ENCODE measurements around the gene SYNGR3.
A peak's percentile ranks its signal among the peaks of the same experiment; 100 is the strongest.

Gene SYNGR3

GRCh38 chr16:1980770-1981087, 9.0 kb upstream of the SYNGR3 start:
- peaks cover 43% of the 10 kb centered on the region for H3K27me3 ChIP-seq (ENCODE audit: control insufficient read depth, insufficient read depth, low read length)
- H3K4me3 ChIP-seq (ENCODE audit: low read depth, low read length) = peak overlapping the region; percentile 69
- peaks cover 34% of the 10 kb centered on the region for H3K4me1 ChIP-seq (ENCODE audit: control insufficient read depth, insufficient read depth, low read length)
- H3K9me3 ChIP-seq (ENCODE audit: control insufficient read depth, insufficient read depth, low read depth, low read length) = no peaks in the 10 kb centered on the region
- H3K36me3 ChIP-seq (ENCODE audit: control insufficient read depth, insufficient read depth, low read length) = peaks cover 28% of the 10 kb centered on the region
- no peak overlapping the region for H3K9ac ChIP-seq (ENCODE audit: low read length)
- H3K27ac ChIP-seq (ENCODE audit: low read depth, low read length) = no peak overlapping the region

- H3K9me3 ChIP-seq (ENCODE audit: control insufficient read depth, insufficient read depth, low read depth, low read length) = no peaks in the 10 kb centered on the region
- peaks cover 43% of the 10 kb centered on the region for H3K27me3 ChIP-seq (ENCODE audit: control insufficient read depth, insufficient read depth, low read length)
- peaks cover 34% of the 10 kb centered on the region for H3K4me1 ChIP-seq (ENCODE audit: control insufficient read depth, insufficient read depth, low read length)
- H3K4me3 ChIP-seq (ENCODE audit: low read depth, low read length) = peak within 1 kb of the TSS; percentile 69
- H3K36me3 ChIP-seq (ENCODE audit: control insufficient read depth, insufficient read depth, low read length) = peaks cover 28% of the 10 kb centered on the region
- no peak within 1 kb of the TSS for H3K27ac ChIP-seq (ENCODE audit: low read depth, low read length)
- peak within 1 kb of the TSS; percentile 12 for H3K9ac ChIP-seq (ENCODE audit: low read length)
Measured at GRCh38 chr16:1981398-1981836, 8.4 kb upstream of the SYNGR3 start, which contains the start of gene NOXO1. TSS of gene NOXO1 (minus strand) at chr16:1981469. CDS start at chr16:1981179, 290 bp downstream.

- H3K27ac ChIP-seq (ENCODE audit: low read depth, low read length) = no peak overlapping the region
- peaks cover 34% of the 10 kb centered on the region for H3K4me1 ChIP-seq (ENCODE audit: control insufficient read depth, insufficient read depth, low read length)
Measured at GRCh38 chr16:1982013-1982433, 7.7 kb upstream of the SYNGR3 start.

GRCh38 chr16:1982991-1983543, 6.7 kb upstream of the SYNGR3 start:
- Histone ChIP-seq H3K9me3 (ENCODE audit: control insufficient read depth, insufficient read depth, low read depth, low read length) (no peaks in the 10 kb centered on the region), H3K4me3 (ENCODE audit: low read depth, low read length) (peak overlapping the region; percentile 63), H3K27me3 (ENCODE audit: control insufficient read depth, insufficient read depth, low read length) (peaks cover 45% of the 10 kb centered on the region), H3K4me1 (ENCODE audit: control insufficient read depth, insufficient read depth, low read length) (peaks cover 34% of the 10 kb centered on the region), H3K9ac (ENCODE audit: low read length) (no peak overlapping the region), H3K27ac (ENCODE audit: low read depth, low read length) (no peak overlapping the region), H3K36me3 (ENCODE audit: control insufficient read depth, insufficient read depth, low read length) (peaks cover 17% of the 10 kb centered on the region)

More at GRCh38 chr16:1982013-1982433, 7.7 kb upstream of the SYNGR3 start:
- Histone ChIP-seq H3K9ac (ENCODE audit: low read length) (no peak overlapping the region), H3K36me3 (ENCODE audit: control insufficient read depth, insufficient read depth, low read length) (peaks cover 26% of the 10 kb centered on the region), H3K27me3 (ENCODE audit: control insufficient read depth, insufficient read depth, low read length) (peaks cover 43% of the 10 kb centered on the region), H3K9me3 (ENCODE audit: control insufficient read depth, insufficient read depth, low read depth, low read length) (no peaks in the 10 kb centered on the region), H3K4me3 (ENCODE audit: low read depth, low read length) (no peak overlapping the region)

- Histone ChIP-seq H3K27me3 (ENCODE audit: control insufficient read depth, insufficient read depth, low read length) (peaks cover 51% of the 10 kb centered on the region), H3K4me3 (ENCODE audit: low read depth, low read length) (peak within 1 kb of the TSS; percentile 83), H3K27ac (ENCODE audit: low read depth, low read length) (peak within 1 kb of the TSS; percentile 88), H3K36me3 (ENCODE audit: control insufficient read depth, insufficient read depth, low read length) (peaks cover 15% of the 10 kb centered on the region), H3K4me1 (ENCODE audit: control insufficient read depth, insufficient read depth, low read length) (peaks cover 34% of the 10 kb centered on the region), H3K9me3 (ENCODE audit: control insufficient read depth, insufficient read depth, low read depth, low read length) (no peaks in the 10 kb centered on the region), H3K9ac (ENCODE audit: low read length) (peak within 1 kb of the TSS; percentile 87)
Measured at GRCh38 chr16:1983544-1984346, 6.0 kb upstream of the SYNGR3 start, which contains the start of gene GFER. TSS of gene GFER (plus strand) at chr16:1984193. CDS start at chr16:1984219, 26 bp downstream.

GRCh38 chr16:1984347-1985225, 5.2 kb upstream of the SYNGR3 start:
- peaks cover 41% of the 10 kb centered on the region for H3K4me1 ChIP-seq (ENCODE audit: control insufficient read depth, insufficient read depth, low read length)
- H3K36me3 ChIP-seq (ENCODE audit: control insufficient read depth, insufficient read depth, low read length) = peaks cover 15% of the 10 kb centered on the region
- peaks cover 54% of the 10 kb centered on the region for H3K27me3 ChIP-seq (ENCODE audit: control insufficient read depth, insufficient read depth, low read length)
- peak overlapping the region; percentile 88 for H3K27ac ChIP-seq (ENCODE audit: low read depth, low read length)
- peak overlapping the region; percentile 87 for H3K9ac ChIP-seq (ENCODE audit: low read length)
- no peaks in the 10 kb centered on the region for H3K9me3 ChIP-seq (ENCODE audit: control insufficient read depth, insufficient read depth, low read depth, low read length)
- peak overlapping the region; percentile 83 for H3K4me3 ChIP-seq (ENCODE audit: low read depth, low read length)

- Histone ChIP-seq H3K9ac (ENCODE audit: low read length) (no peak overlapping the region), H3K27me3 (ENCODE audit: control insufficient read depth, insufficient read depth, low read length) (peaks cover 48% of the 10 kb centered on the region), H3K9me3 (ENCODE audit: control insufficient read depth, insufficient read depth, low read depth, low read length) (no peaks in the 10 kb centered on the region), H3K36me3 (ENCODE audit: control insufficient read depth, insufficient read depth, low read length) (peaks cover 15% of the 10 kb centered on the region), H3K27ac (ENCODE audit: low read depth, low read length) (no peak overlapping the region), H3K4me3 (ENCODE audit: low read depth, low read length) (peak overlapping the region; percentile 83), H3K4me1 (ENCODE audit: control insufficient read depth, insufficient read depth, low read length) (peaks cover 36% of the 10 kb centered on the region)
Measured at GRCh38 chr16:1985466-1986150, 4.2 kb upstream of the SYNGR3 start.

- peaks cover 45% of the 10 kb centered on the region for H3K27me3 ChIP-seq (ENCODE audit: control insufficient read depth, insufficient read depth, low read length)
- H3K4me3 ChIP-seq (ENCODE audit: low read depth, low read length) = no peak overlapping the region
Measured at GRCh38 chr16:1987198-1987597, 2.6 kb upstream of the SYNGR3 start.

GRCh38 chr16:1990101-1990350, 256 bp downstream of the SYNGR3 start:
- H3K9ac ChIP-seq (ENCODE audit: low read length) = no peak overlapping the region

More at GRCh38 chr16:1987198-1987597, 2.6 kb upstream of the SYNGR3 start:
- Histone ChIP-seq H3K9me3 (ENCODE audit: control insufficient read depth, insufficient read depth, low read depth, low read length) (no peaks in the 10 kb centered on the region), H3K4me1 (ENCODE audit: control insufficient read depth, insufficient read depth, low read length) (peaks cover 32% of the 10 kb centered on the region), H3K9ac (ENCODE audit: low read length) (no peak overlapping the region), H3K36me3 (ENCODE audit: control insufficient read depth, insufficient read depth, low read length) (peaks cover 15% of the 10 kb centered on the region), H3K27ac (ENCODE audit: low read depth, low read length) (no peak overlapping the region)

GRCh38 chr16:1990351-1991134, 773 bp downstream of the SYNGR3 start:
- Histone ChIP-seq H3K4me3 (ENCODE audit: low read depth, low read length) (peak overlapping the region; percentile 77), H3K36me3 (ENCODE audit: control insufficient read depth, insufficient read depth, low read length) (peaks cover 18% of the 10 kb centered on the region), H3K4me1 (ENCODE audit: control insufficient read depth, insufficient read depth, low read length) (peaks cover 22% of the 10 kb centered on the region), H3K9me3 (ENCODE audit: control insufficient read depth, insufficient read depth, low read depth, low read length) (no peaks in the 10 kb centered on the region), H3K27ac (ENCODE audit: low read depth, low read length) (no peak overlapping the region), H3K9ac (ENCODE audit: low read length) (peak overlapping the region; percentile 66), H3K27me3 (ENCODE audit: control insufficient read depth, insufficient read depth, low read length) (peaks cover 39% of the 10 kb centered on the region)

More at GRCh38 chr16:1990101-1990350, 256 bp downstream of the SYNGR3 start:
- Histone ChIP-seq H3K27ac (ENCODE audit: low read depth, low read length) (no peak overlapping the region), H3K4me1 (ENCODE audit: control insufficient read depth, insufficient read depth, low read length) (peaks cover 25% of the 10 kb centered on the region), H3K9me3 (ENCODE audit: control insufficient read depth, insufficient read depth, low read depth, low read length) (no peaks in the 10 kb centered on the region), H3K4me3 (ENCODE audit: low read depth, low read length) (peak overlapping the region; percentile 77), H3K36me3 (ENCODE audit: control insufficient read depth, insufficient read depth, low read length) (peaks cover 15% of the 10 kb centered on the region), H3K27me3 (ENCODE audit: control insufficient read depth, insufficient read depth, low read length) (peaks cover 39% of the 10 kb centered on the region)

Measured in HUES6 (cell line).